HEK293 (cell line): ENCODE results near the gene ADAMTS12.

Experiments used
- CTCF ChIA-PET: fragments of 350-600 bp; formaldehyde crosslinking; extraction: SDS; loops from one replicate; lab custom pipeline; 2021; ENCODE audit warnings: antibody characterized with exemption; lab: Yijun Ruan, JAX
- POLR2A ChIA-PET: fragments of 300-600 bp; formaldehyde crosslinking; extraction: SDS; loops from one replicate; lab custom pipeline; 2020; ENCODE audit warnings: antibody characterized with exemption, inconsistent platforms; lab: Yijun Ruan, JAX
- H3K27ac ChIP-seq: fragments of 200-500 bp; sonication (Bioruptor generic); 2 replicates; pipeline ENCODE4 v1.5.1; 2014; ENCODE audit warnings: low read depth, low read length, control low read depth, inconsistent platforms; ENCODE audit errors: extremely low read depth
- H3K36me3 ChIP-seq, 2 experiments: fragments of 200-500 bp in 1 of 2; sonication (Bioruptor generic) in 1 of 2; 1 replicate in 1 of 2; 2 replicates in 1 of 2; pipeline ENCODE4 v1.5.1; 2014 to 2017; ENCODE audit warnings: inconsistent platforms in 2 of 2, low read length in 2 of 2; ENCODE audit not compliant: control insufficient read depth in 2 of 2, insufficient read depth in 1 of 2
- H3K4me1 ChIP-seq: fragments of 200-500 bp; sonication (Bioruptor generic); 2 replicates; pipeline ENCODE4 v1.5.1; 2014; ENCODE audit warnings: mild to moderate bottlenecking, low read length, inconsistent platforms; ENCODE audit not compliant: control insufficient read depth, insufficient read depth
- H3K4me3 ChIP-seq: 2 replicates; pipeline ENCODE4 v1.5.1; 2011; ENCODE audit warnings: low read depth, mild to moderate bottlenecking, control low read depth, low read length, moderate library complexity
- H3K9me3 ChIP-seq: fragments of 200-500 bp; sonication (Bioruptor generic); 2 replicates; pipeline ENCODE4 v1.5.1; 2014; ENCODE audit warnings: low read depth, low read length, inconsistent platforms; ENCODE audit not compliant: control insufficient read depth, insufficient read depth
- HOXD13 ChIP-seq: sonication (generic); formaldehyde crosslinking; IDR thresholded peaks from 2 replicates; pipeline ENCODE4 v1.8.0; 2022; ENCODE audit warnings: missing genetic modification reagents, borderline replicate concordance
- MEIS1 ChIP-seq: sonication (generic); formaldehyde crosslinking; IDR thresholded peaks from 2 replicates; pipeline ENCODE4 v1.8.1; 2022; ENCODE audit warnings: missing genetic modification reagents, mild to moderate bottlenecking, borderline replicate concordance
- SP2 ChIP-seq: fragments of 450-650 bp; formaldehyde crosslinking; IDR thresholded peaks from 2 replicates; pipeline ENCODE4 v1.5.1; 2016; ENCODE audit warnings: missing biosample characterization, missing genetic modification characterization
- SP3 ChIP-seq: fragments of 450-650 bp; formaldehyde crosslinking; IDR thresholded peaks from 2 replicates; pipeline ENCODE4 v1.5.1; 2016; ENCODE audit warnings: missing biosample characterization, missing genetic modification characterization
- ZBTB20 ChIP-seq: fragments of 450-650 bp; formaldehyde crosslinking; IDR thresholded peaks from 2 replicates; pipeline ENCODE4 v1.5.1; 2016; ENCODE audit warnings: missing biosample characterization, missing genetic modification characterization
- ZFP37 ChIP-seq: fragments of 450-650 bp; formaldehyde crosslinking; IDR thresholded peaks from 2 replicates; pipeline ENCODE4 v1.5.1; 2016; ENCODE audit warnings: missing biosample characterization, missing genetic modification characterization
- ZFP69B ChIP-seq: fragments of 450-650 bp; formaldehyde crosslinking; IDR thresholded peaks from 2 replicates; pipeline ENCODE4 v1.5.1; 2016; ENCODE audit warnings: missing biosample characterization, missing genetic modification characterization
- ZNF114 ChIP-seq: fragments of 450-650 bp; formaldehyde crosslinking; IDR thresholded peaks from 2 replicates; pipeline ENCODE4 v1.5.0; 2017; ENCODE audit warnings: missing biosample characterization, missing genetic modification characterization
- ZNF398 ChIP-seq: fragments of 450-650 bp; formaldehyde crosslinking; IDR thresholded peaks from 2 replicates; pipeline ENCODE4 v1.5.1; 2017; ENCODE audit warnings: missing biosample characterization, missing genetic modification characterization
- ZNF416 ChIP-seq: fragments of 450-650 bp; formaldehyde crosslinking; IDR thresholded peaks from 2 replicates; pipeline ENCODE4 v1.5.1; 2016; ENCODE audit warnings: missing biosample characterization, missing genetic modification characterization
- ZNF423 ChIP-seq: fragments of 450-650 bp; formaldehyde crosslinking; IDR thresholded peaks from 2 replicates; pipeline ENCODE4 v1.5.1; 2016; ENCODE audit warnings: missing biosample characterization, missing genetic modification characterization
- ZNF514 ChIP-seq: fragments of 450-650 bp; formaldehyde crosslinking; IDR thresholded peaks from 2 replicates; pipeline ENCODE4 v1.5.1; 2016; ENCODE audit warnings: missing biosample characterization, missing genetic modification characterization
- ZNF623 ChIP-seq: fragments of 450-650 bp; formaldehyde crosslinking; IDR thresholded peaks from 2 replicates; pipeline ENCODE4 v1.5.1; 2016; ENCODE audit warnings: missing biosample characterization, missing genetic modification characterization
- ZNF626 ChIP-seq: fragments of 450-650 bp; sonication (Bioruptor Pico); formaldehyde crosslinking; IDR thresholded peaks from 2 replicates; pipeline ENCODE4 v1.5.1; 2018; ENCODE audit warnings: missing biosample characterization, missing genetic modification characterization, inconsistent platforms
- ZNF670 ChIP-seq: fragments of 450-650 bp; formaldehyde crosslinking; IDR thresholded peaks from 2 replicates; pipeline ENCODE4 v1.5.1; 2016; ENCODE audit warnings: missing biosample characterization, missing genetic modification characterization, low read depth
- ZNF701 ChIP-seq: fragments of 450-650 bp; formaldehyde crosslinking; IDR thresholded peaks from 2 replicates; pipeline ENCODE4 v1.5.1; 2016; ENCODE audit warnings: missing biosample characterization, missing genetic modification characterization
- ZNF830 ChIP-seq: fragments of 450-650 bp; IDR thresholded peaks from 2 replicates; pipeline ENCODE4 v1.5.0; 2018; ENCODE audit warnings: missing biosample characterization, missing genetic modification characterization, low read depth, mild to moderate bottlenecking, moderate library complexity
- ZNF837 ChIP-seq: fragments of 450-650 bp; formaldehyde crosslinking; IDR thresholded peaks from 2 replicates; pipeline ENCODE4 v1.5.1; 2016; ENCODE audit warnings: missing biosample characterization, missing genetic modification characterization
- ZSCAN5A ChIP-seq: fragments of 450-650 bp; formaldehyde crosslinking; IDR thresholded peaks from 2 replicates; pipeline ENCODE4 v1.5.1; 2016; ENCODE audit warnings: missing biosample characterization, missing genetic modification characterization
- TF ChIP-seq, protein P1 (sequence below): fragments of 450-650 bp; formaldehyde crosslinking; optimal IDR thresholded peaks from 2 replicates; pipeline ENCODE3; 2016; ENCODE audit warnings: missing biosample characterization, mild to moderate bottlenecking, missing genetic modification characterization
- TF ChIP-seq, protein P2 (sequence below): fragments of 450-650 bp; formaldehyde crosslinking; IDR thresholded peaks from 2 replicates; pipeline ENCODE4 v1.5.1; 2016; ENCODE audit warnings: missing biosample characterization, missing genetic modification characterization

ADAMTS12 gene

DNA sequence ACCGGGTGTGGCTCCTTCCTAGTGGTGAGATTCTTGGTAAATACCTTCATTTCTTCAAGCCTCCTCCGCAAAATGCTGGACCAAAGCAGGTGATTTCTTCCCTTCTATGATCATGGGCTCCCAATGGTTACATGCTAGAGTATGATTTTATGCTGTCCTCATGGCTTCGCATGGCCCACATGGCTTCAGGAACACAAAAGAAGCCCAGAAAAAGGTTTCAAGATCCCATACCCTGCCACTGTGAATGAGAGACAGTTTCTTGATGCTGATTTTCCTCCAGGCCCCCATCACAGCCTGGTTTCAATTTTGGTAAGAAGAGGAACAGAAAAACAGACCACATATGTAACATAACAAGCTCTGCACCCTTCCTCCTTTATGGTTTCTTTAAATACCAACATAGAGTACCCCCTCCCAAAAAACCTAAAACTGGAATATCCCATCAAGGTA is 42.0 kb upstream of the ADAMTS12 start (continued):
- TF ChIP-seq ZNF514 (tag by site-specific recombination): no peak
- no peak for TF ChIP-seq ZNF837 (tag by site-specific recombination)
- TF ChIP-seq, protein P1, sequence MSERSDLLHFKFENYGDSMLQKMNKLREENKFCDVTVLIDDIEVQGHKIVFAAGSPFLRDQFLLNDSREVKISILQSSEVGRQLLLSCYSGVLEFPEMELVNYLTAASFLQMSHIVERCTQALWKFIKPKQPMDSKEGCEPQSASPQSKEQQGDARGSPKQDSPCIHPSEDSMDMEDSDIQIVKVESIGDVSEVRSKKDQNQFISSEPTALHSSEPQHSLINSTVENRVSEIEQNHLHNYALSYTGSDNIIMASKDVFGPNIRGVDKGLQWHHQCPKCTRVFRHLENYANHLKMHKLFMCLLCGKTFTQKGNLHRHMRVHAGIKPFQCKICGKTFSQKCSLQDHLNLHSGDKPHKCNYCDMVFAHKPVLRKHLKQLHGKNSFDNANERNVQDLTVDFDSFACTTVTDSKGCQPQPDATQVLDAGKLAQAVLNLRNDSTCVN (tag by site-specific recombination): no peak
- no peak for TF ChIP-seq ZNF416 (tag by site-specific recombination)
- TF ChIP-seq MEIS1 (CRISPR knock-in tag): no peak
- TF ChIP-seq SP2 (tag by site-specific recombination): no peak
- TF ChIP-seq, protein P2, sequence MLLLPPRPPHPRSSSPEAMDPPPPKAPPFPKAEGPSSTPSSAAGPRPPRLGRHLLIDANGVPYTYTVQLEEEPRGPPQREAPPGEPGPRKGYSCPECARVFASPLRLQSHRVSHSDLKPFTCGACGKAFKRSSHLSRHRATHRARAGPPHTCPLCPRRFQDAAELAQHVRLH (tag by site-specific recombination): no peak
- TF ChIP-seq ZNF423 (tag by site-specific recombination): no peak
- TF ChIP-seq SP3 (tag by site-specific recombination): no peak
- no peak for TF ChIP-seq ZNF670 (tag by site-specific recombination)

- no peak overlapping the region for H3K27ac ChIP-seq
- POLR2A ChIA-PET: no interaction called here
- H3K4me3 ChIP-seq: no peak overlapping the region
- TF ChIP-seq ZSCAN5A: no peak
- TF ChIP-seq ZNF626 (tag by site-specific recombination): no peak
- TF ChIP-seq ZNF701 (tag by site-specific recombination): no peak
- no peak for TF ChIP-seq ZNF623
- TF ChIP-seq ZNF114: no peak
- TF ChIP-seq SP3 (tag by site-specific recombination): no peak
- TF ChIP-seq ZNF398 (tag by site-specific recombination): no peak
- TF ChIP-seq ZNF830 (tag by site-specific recombination): no peak
- no peak for TF ChIP-seq ZFP37 (tag by site-specific recombination)
- no peaks in the 10 kb centered on the region for H3K36me3 ChIP-seq
- CTCF ChIA-PET: interaction anchor here (0.6 to 1.0 kb wide), 3 partner anchors 343 to 635 kb away, joined by 4 to 6 read pairs (median 4); no protein-coding TSS in a partner anchor
- H3K4me1 ChIP-seq: no peaks in the 10 kb centered on the region
- no peaks in the 10 kb centered on the region for H3K9me3 ChIP-seq
Observed at GRCh38 chr5:33931136-33931535, 39.3 kb upstream of the ADAMTS12 start.

DNA sequence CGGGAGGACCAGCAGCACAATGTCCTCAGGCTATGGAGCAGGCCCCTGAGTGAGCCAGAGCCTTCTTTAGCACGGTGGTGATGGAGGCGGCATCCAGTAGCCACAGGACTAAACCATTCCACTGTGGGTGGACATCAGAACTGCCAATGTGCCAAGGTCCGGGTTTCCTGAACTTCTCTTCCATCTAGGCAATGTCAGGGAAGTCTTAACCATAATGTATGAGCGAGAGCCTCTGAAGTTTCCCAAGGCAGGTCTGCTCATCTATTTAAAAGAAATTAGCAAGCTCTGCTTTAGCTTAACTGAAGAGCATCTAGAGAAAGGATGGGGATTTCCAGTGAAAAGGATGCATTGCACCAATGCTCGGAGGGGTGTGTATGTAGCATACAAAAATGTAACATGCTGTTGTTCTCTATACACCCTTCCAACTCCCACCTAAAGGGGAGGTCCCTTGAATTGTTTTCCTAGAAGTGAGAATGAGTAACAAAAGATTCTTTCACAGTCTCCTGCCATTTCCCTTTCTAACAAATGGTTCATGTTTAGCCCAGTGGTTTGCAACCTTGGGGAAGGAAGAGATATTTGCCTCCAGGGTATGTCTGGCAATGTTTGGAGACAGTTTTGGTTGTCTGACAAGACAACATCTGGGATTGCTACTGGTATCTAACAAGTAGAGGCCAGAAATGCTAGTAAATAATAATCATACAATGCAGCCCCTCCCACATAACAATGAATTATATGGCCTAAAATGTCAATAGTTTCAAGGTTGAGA is 38.3 kb upstream of the ADAMTS12 start:
- Histone ChIP-seq H3K36me3 (no peaks in the 10 kb centered on the region), H3K4me3 (no peak overlapping the region), H3K9me3 (no peaks in the 10 kb centered on the region), H3K27ac (no peak overlapping the region)
- POLR2A ChIA-PET: no interaction called here
- TF ChIP-seq HOXD13 (no peak), ZFP69B (tag by site-specific recombination) (no peak), ZBTB20 (tag by site-specific recombination) (no peak)
- TF ChIP-seq, all 188 proteins: peak for 0
- CTCF ChIA-PET: no interaction called here
- no peaks in the 10 kb centered on the region for H3K4me1 ChIP-seq
